Uterus (tissue), 2 donors: ENCODE data around the gene PEX5L.

Source experiments
- CTCF ChIP-seq, 4 experiments: fragments of 200-600 bp in 2 of 4; fragments of 450-650 bp in 2 of 4; sonication (generic) in 2 of 4; IDR thresholded peaks; one replicate each; pipeline ENCODE4 v1.5.1; 2016 to 2019; ENCODE audit warnings: antibody characterized with exemption in 4 of 4, mild to moderate bottlenecking in 2 of 4, moderate library complexity in 1 of 4
- POLR2A ChIP-seq, 2 donors: fragments of 450-650 bp; IDR thresholded peaks; one replicate each; pipeline ENCODE4 v1.6.1; 2016; ENCODE audit warnings: antibody characterized with exemption in 2 of 2, mild to moderate bottlenecking in 1 of 2, moderate library complexity in 1 of 2

DNA sequence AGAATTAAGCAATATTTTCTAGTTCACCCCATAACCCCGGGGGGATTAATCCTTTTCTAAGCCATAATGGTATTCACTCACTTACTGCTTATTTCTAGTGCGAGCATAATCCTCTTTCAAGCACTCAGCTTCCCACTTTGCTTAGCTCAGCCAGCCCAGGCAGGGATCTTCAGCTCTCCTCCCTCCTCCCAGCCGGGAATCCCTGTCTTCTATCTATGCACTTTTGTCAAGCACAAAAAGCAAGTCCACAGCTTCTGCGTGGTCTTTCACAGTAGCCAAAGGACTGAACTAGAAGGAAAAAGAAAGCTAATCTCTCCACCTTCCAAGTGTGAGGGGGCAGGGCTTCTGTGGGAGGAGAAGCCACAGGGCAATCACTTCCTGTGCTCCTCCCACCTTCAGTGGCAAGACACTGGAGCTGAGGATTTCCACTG, 62.8 kb downstream of the PEX5L start:
- TF ChIP-seq CTCF (IDR thresholded peaks at IDR 0.05), result no peak
- no peak for TF ChIP-seq POLR2A (IDR thresholded peaks at IDR 0.05)
